Fibroblast of skin of abdomen (primary cell): ENCODE data around the gene EXOSC6.
"Not testable (repeated sequence)": the region's sequence is repeated elsewhere in the genome, so short reads cannot be mapped to it uniquely, and the experiment has no call there.

ENCODE experiments used
- DNase-seq: peaks from one replicate; pipeline ENCODE4 v3.0.0-alpha.2; 2013

EXOSC6 gene

DNA sequence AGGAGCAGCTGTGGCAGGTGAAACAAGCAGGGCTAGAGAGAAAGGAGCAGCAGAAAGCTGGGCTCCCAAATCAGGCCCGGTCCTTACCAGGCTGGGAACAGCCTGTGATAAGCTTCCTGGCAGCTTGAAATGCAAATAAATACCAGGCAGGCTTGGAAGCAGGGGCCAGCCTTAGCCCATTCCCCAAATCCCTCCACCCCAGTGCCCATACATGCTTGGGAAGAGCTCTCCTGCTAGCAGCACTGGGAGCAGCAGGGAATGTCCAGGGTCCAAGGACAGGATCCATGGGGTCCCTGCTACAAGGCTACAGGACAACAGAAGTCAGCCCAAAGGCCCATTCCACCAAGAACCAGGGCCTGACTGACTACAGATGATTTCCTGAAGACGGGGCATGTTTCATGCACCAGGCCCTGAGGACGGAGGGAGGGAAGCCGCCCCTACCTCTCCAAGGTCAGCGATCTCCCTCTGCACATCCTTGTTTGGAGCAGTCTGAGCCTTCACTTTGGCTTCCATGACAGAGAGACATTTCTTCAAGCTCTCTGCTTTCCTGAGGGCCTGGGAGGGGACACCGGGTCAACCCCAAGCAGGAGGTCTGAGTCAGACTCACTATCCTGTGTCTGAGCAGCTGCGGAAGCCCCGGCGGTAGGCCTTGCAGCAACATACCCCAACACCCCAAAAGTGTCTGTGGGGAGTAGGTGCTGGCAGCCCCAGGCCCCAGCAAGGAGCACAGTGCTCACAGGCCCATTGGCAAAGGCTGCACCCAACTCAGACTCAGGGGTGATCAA, 2.6 kb upstream of the EXOSC6 start:
- DNase-seq: no peak

DNA sequence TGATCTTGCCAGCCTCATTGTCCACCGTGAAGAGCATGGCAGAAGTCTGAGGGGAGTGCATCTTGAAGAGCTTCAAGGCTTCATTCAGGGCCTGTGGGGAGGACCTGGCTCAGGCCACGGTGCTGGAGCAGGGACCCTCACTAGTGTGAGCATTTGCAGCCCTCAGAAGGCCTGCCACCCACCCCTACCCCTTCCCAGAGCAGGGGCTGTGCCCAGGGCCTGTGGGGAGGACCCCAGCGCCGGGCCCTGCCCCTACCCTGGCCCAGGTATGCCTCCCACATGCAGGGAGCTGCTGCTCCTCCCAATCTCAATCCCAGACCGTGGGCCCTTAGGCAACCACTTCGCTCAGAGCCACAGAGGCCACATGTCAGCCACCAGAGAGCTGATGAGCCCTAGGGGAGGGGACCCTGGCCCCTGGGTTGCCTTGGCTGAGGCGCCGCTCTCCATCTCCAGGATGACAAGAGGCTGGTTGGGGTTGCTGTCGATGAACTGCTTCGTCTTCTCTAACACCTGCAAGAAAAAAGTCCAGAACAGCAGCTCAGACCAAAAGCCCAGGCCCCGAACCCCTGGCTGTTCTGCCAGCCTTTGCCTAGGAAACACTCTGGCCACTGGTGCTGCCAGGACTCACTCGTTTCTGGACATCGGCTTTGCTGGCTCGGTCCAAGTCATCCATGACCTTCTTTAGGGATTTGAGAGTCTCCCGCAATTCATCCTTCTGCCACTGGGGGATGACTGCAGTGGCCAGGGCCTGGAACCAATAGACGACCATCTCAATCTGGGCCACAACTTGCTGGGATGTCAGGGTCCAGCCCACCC, 1.8 kb upstream of the EXOSC6 start:
- peak; percentile 18 for DNase-seq

DNA sequence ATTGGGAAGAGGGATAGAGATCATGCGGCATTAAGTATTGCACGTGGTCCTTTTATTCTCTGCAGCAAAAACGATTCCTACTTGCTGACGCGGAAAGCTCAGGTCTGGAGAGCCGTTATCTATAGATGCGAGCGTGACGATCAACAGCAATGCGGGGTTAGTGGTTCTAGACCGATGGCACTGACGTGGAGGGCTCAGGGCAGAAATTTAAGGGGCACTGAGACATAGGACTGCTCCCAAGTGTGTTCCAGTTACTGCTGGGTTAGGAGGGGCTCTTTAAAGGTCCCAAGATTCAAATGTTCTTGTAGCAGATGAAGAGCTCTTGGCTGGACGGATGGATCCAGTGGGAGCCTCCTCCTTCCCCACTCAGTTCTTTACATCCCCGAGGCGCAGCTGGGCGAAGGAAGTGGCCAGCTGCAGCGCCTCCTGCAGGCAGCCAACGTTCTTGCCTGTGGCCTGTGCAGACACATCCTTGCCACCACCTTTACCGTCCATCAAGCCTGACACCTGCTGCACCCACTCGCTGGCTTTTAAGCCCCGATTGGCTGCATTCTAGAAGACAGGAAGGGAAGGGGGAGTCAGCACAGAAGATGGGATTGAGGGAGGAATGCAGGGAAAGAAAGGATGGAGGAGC, 732 bp upstream of the EXOSC6 start:
- DNase-seq: no peak

DNA sequence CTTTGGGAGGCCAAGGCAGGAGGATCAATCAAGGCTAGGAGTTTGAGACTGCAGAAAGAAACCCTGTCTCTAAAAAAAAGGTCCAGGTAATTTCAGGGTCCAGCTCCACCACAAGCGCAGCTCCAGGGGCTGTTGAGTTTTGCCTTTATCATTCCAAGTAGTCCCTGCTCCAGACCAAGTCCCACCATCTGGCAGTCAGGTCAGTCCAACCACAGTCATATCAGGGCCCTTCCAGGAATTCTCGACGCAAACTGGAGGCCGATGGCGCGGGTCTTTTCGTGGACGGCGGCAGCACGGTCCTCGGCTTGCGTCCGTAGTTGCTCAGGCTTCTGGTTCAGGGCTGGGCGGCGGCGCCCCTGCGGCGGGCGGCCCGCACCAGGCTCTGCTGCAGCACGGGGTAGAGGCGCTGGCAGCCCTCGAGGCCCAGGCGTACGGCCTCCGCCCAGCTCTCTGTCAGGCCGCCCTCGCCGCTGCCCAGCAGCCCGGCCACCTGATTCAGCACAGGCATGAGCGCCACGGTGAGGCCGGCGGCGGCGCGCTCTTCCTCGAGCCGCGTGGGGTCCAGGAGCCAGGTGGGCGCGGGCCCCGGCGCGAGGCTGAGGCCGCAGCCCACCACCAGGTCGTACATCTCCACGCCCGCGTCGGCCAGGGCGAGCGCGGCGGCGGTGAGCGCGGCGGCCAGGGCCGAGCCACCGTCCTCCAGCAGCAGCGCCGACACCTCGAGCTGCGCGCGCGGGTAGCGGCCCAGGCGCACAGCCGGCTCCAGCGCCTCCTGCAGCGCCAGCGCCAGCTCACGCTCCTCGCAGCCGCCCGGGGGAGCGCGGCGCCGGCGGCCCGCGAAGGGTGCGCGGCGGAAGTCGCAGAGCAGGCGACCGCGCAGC, 752 bp downstream of the EXOSC6 start:
- DNase-seq: peak; percentile 33

DNA sequence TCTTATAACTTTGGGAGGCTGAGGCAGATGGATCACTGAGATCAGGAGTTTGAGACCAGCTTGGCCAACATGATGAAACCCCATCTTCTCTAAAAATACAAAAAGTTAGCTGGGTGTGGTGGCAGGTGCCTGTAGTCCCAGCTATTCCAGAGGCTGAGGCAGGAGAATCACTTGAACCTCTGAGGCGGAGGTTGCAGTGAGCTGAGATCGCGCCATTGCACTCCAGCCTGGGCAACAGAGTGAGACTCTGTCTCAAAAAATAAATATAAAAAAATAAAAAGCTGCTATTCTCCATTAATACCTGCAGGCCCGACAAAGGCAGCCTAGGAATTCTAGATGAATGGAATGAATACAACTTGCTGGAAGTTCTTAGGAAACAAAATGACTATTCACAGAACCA, 2.0 kb downstream of the EXOSC6 start:
- DNase-seq: not testable (repeated sequence)

DNA sequence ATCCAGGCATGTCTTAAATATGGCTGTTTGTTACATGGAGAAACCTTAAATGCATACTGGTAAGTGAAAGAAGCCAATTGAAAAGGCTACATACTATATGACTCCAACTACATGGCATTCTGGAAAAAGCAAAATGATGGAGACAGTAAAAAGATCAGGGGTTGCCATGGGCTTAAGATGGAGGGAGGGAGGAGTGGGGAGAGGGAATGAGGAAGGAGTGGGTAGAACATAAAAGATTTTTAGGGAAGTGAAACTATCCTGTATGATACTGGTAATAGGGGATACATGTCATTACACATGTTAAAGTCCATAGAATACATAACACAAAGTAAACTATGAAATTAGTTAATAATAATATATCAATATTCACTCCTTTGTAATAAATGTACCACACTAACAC, 13.0 kb downstream of the EXOSC6 start:
- DNase-seq: not testable (repeated sequence)

DNA sequence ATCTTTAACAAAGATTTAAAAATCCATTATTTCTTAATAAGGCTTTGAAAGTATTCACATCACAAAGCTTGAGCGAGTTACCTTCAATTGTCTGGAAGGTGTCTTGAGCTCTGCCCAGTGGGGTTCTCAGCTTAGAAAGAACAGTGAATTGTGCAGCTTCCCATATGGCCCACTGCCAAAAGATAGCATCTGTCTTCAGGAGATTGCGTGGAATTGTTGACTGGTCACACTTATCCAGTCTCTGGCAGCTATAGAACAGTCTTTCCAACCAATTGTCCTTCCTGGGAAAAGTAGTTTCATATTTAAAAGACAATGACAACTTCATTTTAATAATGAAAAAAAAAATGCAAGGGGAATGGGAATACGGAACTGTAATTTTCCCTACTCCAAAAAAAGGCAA, 19.9 kb downstream of the EXOSC6 start:
- DNase-seq: not testable (repeated sequence)

DNA sequence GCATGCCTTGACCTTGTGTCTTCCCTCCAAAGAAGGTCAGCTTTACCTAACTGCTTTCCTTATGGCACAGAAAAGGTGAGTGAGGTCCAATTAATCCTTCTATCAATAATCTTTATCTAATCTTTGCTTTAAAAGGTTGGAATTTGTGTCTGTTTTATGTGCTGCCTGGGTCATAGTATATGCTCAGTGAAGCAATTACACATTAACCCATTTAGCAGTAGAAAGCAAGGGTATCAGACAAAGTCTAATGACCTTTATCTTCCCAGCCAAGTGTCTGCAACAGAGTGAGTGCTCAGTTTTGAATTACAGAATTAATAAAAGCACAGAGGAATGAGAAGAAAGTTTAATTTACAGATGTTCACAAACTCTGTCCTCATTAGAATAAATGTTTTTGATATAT, 25.7 kb downstream of the EXOSC6 start:
- DNase-seq: not testable (repeated sequence)

DNA sequence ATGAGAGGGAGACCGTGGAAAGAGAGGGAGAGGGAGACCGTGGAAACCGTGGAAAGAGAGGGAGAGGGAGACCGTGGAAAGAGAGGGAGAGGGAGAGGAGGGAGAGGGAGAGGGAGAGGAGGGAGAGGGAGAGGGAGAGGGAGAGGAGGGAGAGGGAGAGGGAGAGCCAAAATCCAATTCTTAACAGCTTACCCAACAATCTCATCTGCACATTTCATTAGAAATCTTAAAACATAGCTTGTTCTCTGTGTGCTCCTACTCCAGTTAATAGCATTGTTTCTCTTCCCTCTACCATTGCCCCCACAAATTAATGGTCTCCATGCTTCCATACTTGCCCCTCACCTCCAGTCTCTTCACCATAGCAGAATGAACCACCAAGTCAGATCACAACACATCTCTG, 26.3 kb downstream of the EXOSC6 start:
- not testable (repeated sequence) for DNase-seq

DNA sequence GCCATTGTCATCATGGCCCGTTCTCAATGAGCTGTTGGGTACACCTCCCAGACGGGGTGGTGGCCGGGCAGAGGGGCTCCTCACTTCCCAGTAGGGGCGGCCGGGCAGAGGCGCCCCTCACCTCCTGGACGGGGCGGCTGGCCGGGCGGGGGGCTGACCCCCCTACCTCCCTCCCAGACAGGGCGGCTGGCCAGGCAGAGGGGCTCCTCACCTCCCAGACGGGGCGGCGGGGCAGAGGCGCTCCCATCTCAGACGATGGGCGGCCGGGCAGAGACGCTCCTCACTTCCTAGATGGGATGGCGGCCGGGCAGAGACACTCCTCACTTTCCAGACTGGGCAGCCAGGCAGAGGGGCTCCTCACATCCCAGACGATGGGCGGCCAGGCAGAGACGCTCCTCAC, 27.1 kb downstream of the EXOSC6 start:
- not testable (repeated sequence) for DNase-seq

DNA sequence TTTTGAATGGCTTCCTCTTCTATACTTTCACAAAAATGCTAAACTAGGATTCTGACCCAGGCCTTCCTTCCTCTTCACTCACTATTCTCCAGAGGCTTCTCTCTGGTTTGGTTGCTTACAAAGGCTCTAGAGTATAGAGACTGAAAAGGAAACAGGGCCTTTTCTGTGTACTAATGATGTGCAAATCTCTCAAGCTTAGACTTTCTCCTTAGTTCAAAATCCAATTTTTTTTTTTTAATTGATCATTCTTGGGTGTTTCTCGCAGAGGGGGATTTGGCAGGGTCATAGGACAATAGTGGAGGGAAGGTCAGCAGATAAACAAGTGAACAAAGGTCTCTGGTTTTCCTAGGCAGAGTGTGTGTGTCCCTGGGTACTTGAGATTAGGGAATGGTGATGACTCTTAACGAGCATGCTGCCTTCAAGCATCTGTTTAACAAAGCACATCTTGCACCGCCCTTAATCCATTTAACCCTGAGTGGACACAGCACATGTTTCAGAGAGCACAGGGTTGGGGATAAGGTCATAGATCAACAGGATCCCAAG, 27.7 kb downstream of the EXOSC6 start:
- DNase-seq: not testable (repeated sequence)

DNA sequence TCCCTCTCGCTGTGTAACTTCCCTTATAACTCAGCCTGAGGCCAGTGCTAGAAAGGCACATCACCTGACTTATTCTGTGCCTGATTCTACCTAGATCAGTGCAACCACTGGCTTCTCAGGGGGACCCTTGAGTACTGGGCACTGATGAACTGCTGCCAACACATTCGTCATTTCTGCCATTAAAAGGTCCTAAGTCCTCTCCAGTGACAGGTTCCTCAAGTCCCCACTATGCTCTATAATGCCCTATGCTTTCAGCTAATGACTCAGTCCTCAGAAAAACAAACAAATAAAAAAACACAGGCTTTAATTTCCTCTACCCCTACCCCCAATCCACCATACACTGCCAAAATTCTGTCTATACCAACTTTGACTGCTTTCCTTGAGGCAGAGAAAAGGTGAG, 28.5 kb downstream of the EXOSC6 start:
- DNase-seq: not testable (repeated sequence)

DNA sequence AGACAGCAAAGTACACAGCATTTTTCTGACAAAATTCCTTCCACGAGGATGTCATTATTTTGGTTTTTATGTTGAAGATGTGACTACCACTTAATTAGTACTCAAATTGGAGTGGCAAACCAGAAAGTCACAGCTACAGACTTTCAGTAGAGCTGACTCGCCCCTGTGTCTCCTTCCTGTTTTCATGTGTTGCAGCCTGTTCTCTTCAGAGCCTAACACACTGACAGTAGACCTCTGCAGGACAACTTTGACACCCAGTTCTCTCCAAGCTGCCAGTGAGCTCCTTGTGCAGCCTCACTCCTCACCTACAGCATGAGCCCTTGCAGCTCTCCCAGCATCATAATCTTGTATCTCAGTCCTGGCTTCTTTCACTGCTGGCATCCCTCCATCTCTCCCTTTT, 29.2 kb downstream of the EXOSC6 start:
- not testable (repeated sequence) for DNase-seq

DNA sequence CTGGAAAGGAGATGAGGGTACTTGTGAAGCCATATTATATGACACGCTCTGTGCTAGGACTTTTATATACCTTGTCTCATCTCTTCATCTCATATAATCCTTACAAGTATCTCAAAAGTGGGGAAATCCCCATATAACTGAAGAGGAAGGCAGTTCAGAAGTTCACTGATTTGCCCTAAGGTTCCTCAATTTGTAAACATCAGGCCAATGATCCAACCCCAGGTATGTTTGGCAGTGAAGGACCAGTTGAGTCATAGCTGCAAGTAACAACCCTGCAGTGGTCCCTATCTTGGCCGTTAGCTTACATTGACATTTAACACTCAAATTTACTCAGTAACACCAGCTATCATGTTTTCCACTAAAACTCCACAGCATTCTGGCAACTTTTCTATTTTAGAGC, 33.2 kb downstream of the EXOSC6 start:
- not testable (repeated sequence) for DNase-seq

DNA sequence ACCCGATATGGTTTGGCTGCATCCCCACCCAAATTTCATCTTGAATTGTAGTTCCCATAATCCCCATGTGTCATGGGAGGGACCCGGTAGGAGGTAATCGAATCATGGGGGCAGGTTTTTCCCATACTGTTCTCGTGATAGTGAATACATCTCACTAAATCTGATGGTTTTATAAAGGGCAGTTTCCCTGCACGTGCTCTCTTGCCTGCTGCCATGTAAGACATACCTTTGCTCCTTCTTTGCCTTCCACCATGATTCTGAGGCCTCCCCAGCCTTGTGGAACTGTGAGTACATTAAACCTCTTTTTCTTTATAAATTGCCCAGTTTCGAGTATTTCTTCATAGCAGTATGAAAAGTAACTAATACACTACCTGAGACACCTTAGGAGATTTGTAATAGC, 45.4 kb downstream of the EXOSC6 start:
- not testable (repeated sequence) for DNase-seq

DNA sequence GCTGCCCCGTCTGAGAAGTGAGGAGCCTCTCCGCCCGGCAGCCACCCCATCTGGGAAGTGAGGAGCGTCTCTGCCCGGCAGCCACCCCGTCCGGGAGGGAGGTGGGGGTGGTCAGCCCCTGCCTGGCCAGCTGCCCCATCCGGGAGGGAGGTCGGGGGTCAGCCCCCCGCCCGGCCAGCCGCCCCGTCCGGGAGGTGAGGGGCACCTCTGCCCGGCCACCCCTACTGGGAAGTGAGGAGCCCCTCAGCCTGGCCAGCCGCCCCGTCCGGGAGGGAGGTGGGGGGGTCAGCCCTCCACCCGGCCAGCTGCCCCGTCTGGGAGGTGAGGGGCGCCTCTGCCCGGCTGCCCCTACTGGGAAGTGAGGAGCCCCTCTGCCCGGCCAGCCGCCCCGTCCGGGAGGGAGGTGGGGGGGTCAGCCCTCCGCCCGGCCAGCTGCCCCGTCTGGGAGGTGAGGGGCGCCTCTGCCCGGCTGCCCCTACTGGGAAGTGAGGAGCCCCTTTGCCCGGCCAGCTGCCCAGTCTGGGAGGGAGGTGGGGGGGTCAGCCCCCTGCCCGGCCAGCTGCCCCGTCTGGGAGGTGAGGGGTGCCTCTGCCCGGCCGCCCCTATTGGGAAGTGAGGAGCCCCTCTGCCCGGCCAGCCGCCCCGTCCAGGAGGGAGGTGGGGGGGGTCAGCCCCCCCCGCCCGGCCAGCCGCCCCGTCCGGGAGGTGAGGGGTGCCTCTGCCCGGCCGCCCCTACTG, 46.9 kb downstream of the EXOSC6 start:
- not testable (repeated sequence) for DNase-seq

DNA sequence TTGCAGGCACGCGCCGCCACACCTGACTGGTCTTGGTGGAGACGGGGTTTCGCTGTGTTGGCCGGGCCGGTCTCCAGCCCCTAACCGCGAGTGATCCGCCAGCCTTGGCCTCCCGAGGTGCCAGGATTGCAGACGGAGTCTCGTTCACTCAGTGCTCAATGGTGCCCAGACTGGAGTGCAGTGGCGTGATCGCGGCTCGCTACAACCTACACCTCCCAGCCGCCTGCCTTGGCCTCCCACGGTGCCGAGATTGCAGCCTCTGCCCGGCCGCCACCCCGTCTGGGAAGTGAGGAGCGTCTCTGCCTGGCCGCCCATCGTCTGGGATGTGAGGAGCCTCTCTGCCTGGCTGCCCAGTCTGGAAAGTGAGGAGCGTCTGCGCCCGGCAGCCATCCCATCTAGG, 47.7 kb downstream of the EXOSC6 start:
- DNase-seq: not testable (repeated sequence)

DNA sequence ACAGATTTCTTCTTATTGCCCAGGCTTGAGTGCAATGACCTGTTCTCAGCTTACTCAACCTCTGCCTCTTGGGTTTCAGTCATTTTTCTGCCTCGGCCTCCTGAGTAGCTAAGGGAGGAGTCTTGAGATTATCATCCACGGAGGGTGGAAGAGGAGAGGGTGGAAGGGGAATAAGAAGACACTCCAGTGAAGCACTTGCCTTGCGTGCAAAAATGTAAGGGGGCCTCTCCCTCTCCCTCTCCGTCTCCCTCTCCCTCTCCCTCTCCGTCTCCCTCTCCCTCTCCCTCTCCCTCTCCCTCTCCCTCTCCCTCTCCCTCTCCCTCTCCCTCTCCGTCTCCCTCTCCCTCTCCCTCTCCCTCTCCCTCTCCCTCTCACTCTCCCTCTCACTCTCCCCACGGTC, 48.2 kb downstream of the EXOSC6 start:
- DNase-seq: not testable (repeated sequence)

DNA sequence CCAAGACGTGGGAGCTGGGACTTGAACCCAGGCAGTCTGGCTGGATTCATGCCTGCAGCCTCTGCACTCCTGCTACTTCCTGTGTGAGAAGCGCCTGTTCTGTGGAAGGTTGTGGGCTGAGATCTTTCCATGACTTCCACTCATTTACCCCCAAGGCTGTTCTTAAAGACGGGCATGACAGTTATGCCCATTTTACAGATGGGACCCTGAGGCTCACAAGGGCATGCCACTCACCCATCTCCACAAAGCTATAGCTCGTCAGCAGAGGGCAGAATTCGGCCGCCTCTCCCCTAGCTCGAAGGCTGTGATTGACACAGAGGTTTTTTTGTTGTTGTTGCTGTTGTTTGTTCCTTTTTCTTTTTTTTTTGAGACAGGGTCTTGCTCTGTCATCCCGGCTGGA, 51.7 kb downstream of the EXOSC6 start:
- not testable (repeated sequence) for DNase-seq

DNA sequence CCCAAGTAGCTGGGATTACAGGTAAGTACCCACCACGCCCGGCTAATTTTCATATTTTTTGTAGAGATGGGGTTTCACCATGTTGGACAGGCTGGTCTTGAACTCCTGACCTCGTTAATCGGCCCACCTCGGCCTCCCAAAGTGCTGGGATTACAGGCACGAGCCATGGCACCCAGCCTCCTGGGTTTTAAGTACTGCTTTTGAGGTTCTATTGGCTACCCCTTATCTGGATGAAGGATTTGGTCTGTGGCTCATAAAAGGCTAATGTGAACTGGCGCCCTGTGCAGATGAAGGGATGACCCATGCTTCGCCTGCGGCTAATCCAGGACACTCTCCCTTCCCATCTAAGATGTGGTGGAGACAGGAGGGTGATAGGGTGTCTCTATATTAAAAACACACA, 52.6 kb downstream of the EXOSC6 start:
- DNase-seq: not testable (repeated sequence)

DNA sequence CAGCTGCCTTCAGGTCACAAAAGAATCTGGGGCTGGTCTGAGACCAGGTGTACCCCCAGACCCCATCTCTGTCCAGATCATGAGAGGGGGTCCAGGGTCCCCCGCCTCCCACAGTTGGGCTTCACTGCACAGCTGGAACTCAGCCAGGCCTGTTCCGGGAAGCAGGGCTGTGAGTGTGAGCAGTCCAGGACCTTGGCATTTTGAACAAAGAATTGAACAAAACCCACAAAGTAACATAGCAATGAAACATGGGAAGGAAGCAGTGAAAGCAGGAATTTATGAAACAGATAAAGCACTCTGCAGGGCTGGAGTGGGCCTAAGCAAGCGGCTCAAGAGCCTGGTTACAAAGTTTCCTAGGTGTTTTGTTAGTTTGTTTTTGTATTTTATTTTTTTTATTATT, 53.1 kb downstream of the EXOSC6 start:
- DNase-seq: peak; percentile 25
